ENCODE measurements around the gene TDRD5.
"Not testable (repeated sequence)": the region's sequence is repeated elsewhere in the genome, so short reads cannot be mapped to it uniquely, and the experiment has no call there.

The TDRD5 gene

GRCh38 chr1:179599623-179600249, 8.1 kb downstream of the TDRD5 start:
- DNase-seq: no peak

- DNase-seq: no peak
These were observed 9.5 kb downstream of the TDRD5 start for GRCh38 chr1:179601093-179601492.

GRCh38 chr1:179612361-179612760, 20.7 kb downstream of the TDRD5 start:
- no peak for DNase-seq

GRCh38 chr1:179630719-179631118, 39.1 kb downstream of the TDRD5 start:
- DNase-seq: no peak

GRCh38 chr1:179632868-179633267, 41.2 kb downstream of the TDRD5 start:
- DNase-seq: no peak

- DNase-seq: no peak
These were observed 45.7 kb downstream of the TDRD5 start for GRCh38 chr1:179637211-179637860.

GRCh38 chr1:179661018-179661417, 69.4 kb downstream of the TDRD5 start:
- DNase-seq: no peak

- DNase-seq: no peak
These were observed 72.2 kb downstream of the TDRD5 start for GRCh38 chr1:179663810-179664209.

- no peak for DNase-seq
These were observed 86.2 kb downstream of the TDRD5 start for GRCh38 chr1:179677882-179678281.

- DNase-seq: not testable (repeated sequence)
These were observed 102.9 kb downstream of the TDRD5 start for GRCh38 chr1:179694530-179694929.

- DNase-seq: no peak
These were observed 111.4 kb downstream of the TDRD5 start for GRCh38 chr1:179702946-179703539.

GRCh38 chr1:179706339-179706941, 114.8 kb downstream of the TDRD5 start:
- peak; percentile 47 for DNase-seq

GRCh38 chr1:179707406-179707805, 115.8 kb downstream of the TDRD5 start:
- no peak for DNase-seq

- no peak for DNase-seq
These were observed 117.0 kb downstream of the TDRD5 start for GRCh38 chr1:179708434-179709195.

GRCh38 chr1:179709841-179710329, 118.3 kb downstream of the TDRD5 start:
- DNase-seq: peak; percentile 67

GRCh38 chr1:179714159-179714558, 122.5 kb downstream of the TDRD5 start:
- DNase-seq: no peak

- no peak for DNase-seq
These were observed 123.0 kb downstream of the TDRD5 start for GRCh38 chr1:179714623-179715022.

GRCh38 chr1:179719272-179719671, 127.6 kb downstream of the TDRD5 start:
- DNase-seq: no peak

GRCh38 chr1:179728271-179728670, 136.6 kb downstream of the TDRD5 start:
- no peak for DNase-seq

GRCh38 chr1:179729881-179730280, 138.2 kb downstream of the TDRD5 start:
- DNase-seq: no peak

- DNase-seq: no peak
These were observed 140.0 kb downstream of the TDRD5 start for GRCh38 chr1:179731643-179732042.

All from CD4-positive, alpha-beta T cell treated with Interleukin-15 for 1 hour (primary cell).